ENCODE data around the gene CD59.

Gene CD59

DNA sequence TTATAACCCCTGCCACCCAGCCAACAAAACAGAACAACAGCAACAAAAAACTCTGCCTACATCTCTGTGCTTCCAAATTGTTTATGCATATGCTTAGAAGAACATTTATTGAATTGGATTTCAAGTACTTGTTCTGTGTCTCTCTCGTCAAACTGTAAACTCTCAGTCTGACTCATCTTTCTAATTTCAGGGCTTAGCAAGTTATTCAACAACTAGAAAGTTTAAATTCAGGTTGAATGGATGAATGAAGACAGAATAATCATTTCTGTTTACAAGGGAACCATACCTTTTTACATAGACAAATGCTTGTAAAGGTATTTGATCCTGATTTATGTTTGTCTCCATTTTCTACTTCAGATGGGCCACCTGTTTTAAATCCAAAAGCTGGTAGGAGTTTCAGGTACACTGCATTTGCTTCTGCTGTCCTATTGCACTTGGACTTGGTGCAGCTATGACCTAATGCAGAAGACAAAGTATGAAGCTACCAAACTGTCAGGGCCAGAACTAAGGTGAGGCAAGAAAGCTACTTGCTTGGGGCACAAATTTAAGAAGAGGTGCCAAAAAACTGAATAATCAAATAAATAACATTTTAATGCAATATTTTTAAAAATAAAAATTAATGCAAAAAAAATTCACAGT lies 39.7 kb upstream of the CD59 start:
- H4K8ac ChIP-seq (ENCODE audit: low read depth, low read length) = no peak overlapping the region
- no peak overlapping the region for H3K9ac ChIP-seq (ENCODE audit: low read length)
- H3K4me3 ChIP-seq (ENCODE audit: low read length) = no peak overlapping the region
- no peak for DNase-seq
- H3K18ac ChIP-seq (ENCODE audit: low read length) = no peak overlapping the region
- H3K23ac ChIP-seq (ENCODE audit: low read length) = no peak overlapping the region
- no peak overlapping the region for H3K56ac ChIP-seq (ENCODE audit: low read length)
- no peaks in the 10 kb centered on the region for H3K79me2 ChIP-seq (ENCODE audit: control insufficient read depth, insufficient read depth, low read length)
- H3K36me3 ChIP-seq (ENCODE audit: control insufficient read depth, insufficient read depth, low read length) = no peaks in the 10 kb centered on the region
- H3K4me1 ChIP-seq (ENCODE audit: control insufficient read depth, low read depth, low read length) = peaks cover 19% of the 10 kb centered on the region
- no peak overlapping the region for H4K5ac ChIP-seq (ENCODE audit: low read length)
- H3K4me2 ChIP-seq (ENCODE audit: low read length) = no peak overlapping the region
- no peaks in the 10 kb centered on the region for H3K27me3 ChIP-seq (ENCODE audit: insufficient read depth, low read length, poor library complexity)
- no peak overlapping the region for H3K27ac ChIP-seq (ENCODE audit: low read depth, low read length)
- H2AK5ac ChIP-seq (ENCODE audit: low read length) = no peak overlapping the region
- no CpG with 5 or more reads among the region's 1 CpG for WGBS (ENCODE audit: extremely low coverage, insufficient coverage, low lambda C conversion rate)
- no peak overlapping the region for H2BK15ac ChIP-seq (replicated peaks; ENCODE audit: low read depth)
- H2BK5ac ChIP-seq (ENCODE audit: low read length) = no peak overlapping the region
- no peak overlapping the region for H3K4ac ChIP-seq (ENCODE audit: low read depth, low read length)
- no peaks in the 10 kb centered on the region for H3K79me1 ChIP-seq (ENCODE audit: low read length)
- no peak overlapping the region for H2BK120ac ChIP-seq (ENCODE audit: low read depth, low read length)

DNA sequence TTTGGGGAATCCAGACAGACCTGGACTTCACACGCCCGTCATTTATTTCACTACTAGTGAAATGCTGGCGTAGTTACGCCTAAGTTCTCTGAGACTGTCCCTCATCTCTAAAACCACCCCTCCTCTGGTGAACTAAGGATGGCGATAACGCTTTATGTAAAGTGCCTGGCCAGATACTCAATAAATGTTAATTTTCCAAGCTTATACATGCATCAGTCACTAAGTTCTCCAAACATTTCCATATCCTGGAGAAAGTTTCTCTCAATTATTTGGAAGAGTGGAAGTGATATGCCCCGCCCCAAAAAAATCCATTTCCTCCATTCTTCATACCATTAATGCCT lies 39.2 kb upstream of the CD59 start:
- Histone ChIP-seq H3K79me2 (ENCODE audit: control insufficient read depth, insufficient read depth, low read length) (no peaks in the 10 kb centered on the region), H3K4me1 (ENCODE audit: control insufficient read depth, low read depth, low read length) (peaks cover 19% of the 10 kb centered on the region), H4K8ac (ENCODE audit: low read depth, low read length) (no peak overlapping the region), H3K23ac (ENCODE audit: low read length) (no peak overlapping the region), H2BK5ac (ENCODE audit: low read length) (no peak overlapping the region), H3K4me2 (ENCODE audit: low read length) (no peak overlapping the region), H3K56ac (ENCODE audit: low read length) (no peak overlapping the region), H3K79me1 (ENCODE audit: low read length) (no peaks in the 10 kb centered on the region), H2BK120ac (ENCODE audit: low read depth, low read length) (no peak overlapping the region), H3K27me3 (ENCODE audit: insufficient read depth, low read length, poor library complexity) (no peaks in the 10 kb centered on the region), H3K4ac (ENCODE audit: low read depth, low read length) (no peak overlapping the region), H3K9ac (ENCODE audit: low read length) (no peak overlapping the region), H2AK5ac (ENCODE audit: low read length) (no peak overlapping the region), H4K5ac (ENCODE audit: low read length) (no peak overlapping the region), H3K36me3 (ENCODE audit: control insufficient read depth, insufficient read depth, low read length) (no peaks in the 10 kb centered on the region), H2BK15ac (replicated peaks; ENCODE audit: low read depth) (no peak overlapping the region), H3K18ac (ENCODE audit: low read length) (no peak overlapping the region), H3K27ac (ENCODE audit: low read depth, low read length) (no peak overlapping the region), H3K4me3 (ENCODE audit: low read length) (no peak overlapping the region)
- DNase-seq = no peak
- WGBS (ENCODE audit: extremely low coverage, insufficient coverage, low lambda C conversion rate) = no CpG with 5 or more reads among the region's 7 CpGs

GRCh38 chr11:33774736-33775466 lies 38.7 kb upstream of the CD59 start:
- H3K27ac ChIP-seq (ENCODE audit: low read depth, low read length) = no peak overlapping the region
- no CpG with 5 or more reads among the region's 23 CpGs for WGBS (ENCODE audit: extremely low coverage, insufficient coverage, low lambda C conversion rate)

GRCh38 chr11:33773987-33774735 lies 37.9 kb upstream of the CD59 start, which contains the start of gene FBXO3:
Gene FBXO3, minus strand, starts transcription at chr11:33774520. Its CDS starts 23 bp downstream, at chr11:33774497.
- no peak within 1 kb of the TSS for H4K8ac ChIP-seq (ENCODE audit: low read depth, low read length)
- H3K79me2 ChIP-seq (ENCODE audit: control insufficient read depth, insufficient read depth, low read length) = no peaks in the 10 kb centered on the region
- H2BK5ac ChIP-seq (ENCODE audit: low read length) = no peak within 1 kb of the TSS
- no peak within 1 kb of the TSS for H4K5ac ChIP-seq (ENCODE audit: low read length)
- H3K9ac ChIP-seq (ENCODE audit: low read length) = peak within 1 kb of the TSS; percentile 74
- no peaks in the 10 kb centered on the region for H3K79me1 ChIP-seq (ENCODE audit: low read length)
- H3K4ac ChIP-seq (ENCODE audit: low read depth, low read length) = peak within 1 kb of the TSS; percentile 17
- peak; percentile 93 for DNase-seq
- H3K4me3 ChIP-seq (ENCODE audit: low read length) = peak within 1 kb of the TSS; percentile 85
- WGBS (ENCODE audit: extremely low coverage, insufficient coverage, low lambda C conversion rate) = no CpG with 5 or more reads among the region's 64 CpGs
- no peaks in the 10 kb centered on the region for H3K36me3 ChIP-seq (ENCODE audit: control insufficient read depth, insufficient read depth, low read length)
- H3K4me1 ChIP-seq (ENCODE audit: control insufficient read depth, low read depth, low read length) = peaks cover 14% of the 10 kb centered on the region
- no peak within 1 kb of the TSS for H2BK120ac ChIP-seq (ENCODE audit: low read depth, low read length)
- H2AK5ac ChIP-seq (ENCODE audit: low read length) = no peak within 1 kb of the TSS
- H3K4me2 ChIP-seq (ENCODE audit: low read length) = peak within 1 kb of the TSS; percentile 82
- no peaks in the 10 kb centered on the region for H3K27me3 ChIP-seq (ENCODE audit: insufficient read depth, low read length, poor library complexity)
- peak within 1 kb of the TSS; percentile 92 for H3K56ac ChIP-seq (ENCODE audit: low read length)
- no peak within 1 kb of the TSS for H2BK15ac ChIP-seq (replicated peaks; ENCODE audit: low read depth)
- H3K18ac ChIP-seq (ENCODE audit: low read length) = peak within 1 kb of the TSS; percentile 73
- H3K23ac ChIP-seq (ENCODE audit: low read length) = no peak within 1 kb of the TSS
- no peak within 1 kb of the TSS for H3K27ac ChIP-seq (ENCODE audit: low read depth, low read length)

More at GRCh38 chr11:33774736-33775466, 38.7 kb upstream of the CD59 start:
- H3K56ac ChIP-seq (ENCODE audit: low read length) = peak overlapping the region; percentile 65
- peak overlapping the region; percentile 66 for H3K9ac ChIP-seq (ENCODE audit: low read length)
- H4K8ac ChIP-seq (ENCODE audit: low read depth, low read length) = no peak overlapping the region
- no peak overlapping the region for H4K5ac ChIP-seq (ENCODE audit: low read length)
- H3K4me3 ChIP-seq (ENCODE audit: low read length) = peak overlapping the region; percentile 25
- DNase-seq = peak; percentile 13
- peak overlapping the region; percentile 72 for H3K4me2 ChIP-seq (ENCODE audit: low read length)
- H2BK5ac ChIP-seq (ENCODE audit: low read length) = no peak overlapping the region
- no peaks in the 10 kb centered on the region for H3K79me2 ChIP-seq (ENCODE audit: control insufficient read depth, insufficient read depth, low read length)
- H3K79me1 ChIP-seq (ENCODE audit: low read length) = no peaks in the 10 kb centered on the region
- H3K23ac ChIP-seq (ENCODE audit: low read length) = no peak overlapping the region
- H3K36me3 ChIP-seq (ENCODE audit: control insufficient read depth, insufficient read depth, low read length) = no peaks in the 10 kb centered on the region
- H3K27me3 ChIP-seq (ENCODE audit: insufficient read depth, low read length, poor library complexity) = no peaks in the 10 kb centered on the region
- H3K4ac ChIP-seq (ENCODE audit: low read depth, low read length) = no peak overlapping the region
- H3K18ac ChIP-seq (ENCODE audit: low read length) = peak overlapping the region; percentile 72
- H2BK15ac ChIP-seq (replicated peaks; ENCODE audit: low read depth) = no peak overlapping the region
- no peak overlapping the region for H2AK5ac ChIP-seq (ENCODE audit: low read length)
- no peak overlapping the region for H2BK120ac ChIP-seq (ENCODE audit: low read depth, low read length)
- H3K4me1 ChIP-seq (ENCODE audit: control insufficient read depth, low read depth, low read length) = peaks cover 15% of the 10 kb centered on the region

- no peak overlapping the region for H3K23ac ChIP-seq (ENCODE audit: low read length)
- peak overlapping the region; percentile 74 for H3K9ac ChIP-seq (ENCODE audit: low read length)
- peak overlapping the region; percentile 92 for H3K56ac ChIP-seq (ENCODE audit: low read length)
- H3K4me1 ChIP-seq (ENCODE audit: control insufficient read depth, low read depth, low read length) = peaks cover 12% of the 10 kb centered on the region
- no peak overlapping the region for H2BK120ac ChIP-seq (ENCODE audit: low read depth, low read length)
- peak overlapping the region; percentile 82 for H3K4me2 ChIP-seq (ENCODE audit: low read length)
- no peaks in the 10 kb centered on the region for H3K79me2 ChIP-seq (ENCODE audit: control insufficient read depth, insufficient read depth, low read length)
- no peak overlapping the region for H2AK5ac ChIP-seq (ENCODE audit: low read length)
- H3K36me3 ChIP-seq (ENCODE audit: control insufficient read depth, insufficient read depth, low read length) = no peaks in the 10 kb centered on the region
- no peaks in the 10 kb centered on the region for H3K27me3 ChIP-seq (ENCODE audit: insufficient read depth, low read length, poor library complexity)
- no peak overlapping the region for H2BK15ac ChIP-seq (replicated peaks; ENCODE audit: low read depth)
- no peaks in the 10 kb centered on the region for H3K79me1 ChIP-seq (ENCODE audit: low read length)
- H3K27ac ChIP-seq (ENCODE audit: low read depth, low read length) = no peak overlapping the region
- no peak overlapping the region for H3K4ac ChIP-seq (ENCODE audit: low read depth, low read length)
- H3K4me3 ChIP-seq (ENCODE audit: low read length) = peak overlapping the region; percentile 85
- no peak for DNase-seq
- H4K8ac ChIP-seq (ENCODE audit: low read depth, low read length) = no peak overlapping the region
- no peak overlapping the region for H2BK5ac ChIP-seq (ENCODE audit: low read length)
- peak overlapping the region; percentile 73 for H3K18ac ChIP-seq (ENCODE audit: low read length)
- no CpG with 5 or more reads among the region's 22 CpGs for WGBS (ENCODE audit: extremely low coverage, insufficient coverage, low lambda C conversion rate)
- H4K5ac ChIP-seq (ENCODE audit: low read length) = no peak overlapping the region
Observed at GRCh38 chr11:33773404-33773986, 37.3 kb upstream of the CD59 start.

Measured in mesendoderm (in vitro differentiated cells).